Heart right ventricle (tissue), 16 donors: ENCODE results near the gene USP20. TPM values are rescaled to one million over a fixed set of nuclear protein-coding genes. Genes with fewer than 3 reads are reported as not detected.
A peak's percentile ranks its signal among the peaks of the same experiment; 100 is the strongest.

Experiments used
- ATAC-seq, 8 donors: fragments of 200-7000 bp; cut with Tn5 transposase; one replicate each; pipeline ENCODE4 v1.9.1; 2020; ENCODE audit warnings: mild to moderate bottlenecking in 8 of 8, moderate library complexity in 8 of 8, moderate number of reproducible peaks in 1 of 8
- DNase-seq, 2 donors: peaks; one replicate each; pipeline ENCODE4 v3.0.0-alpha.2; 2020
- H3K27ac ChIP-seq, 10 donors: fragments of 200-600 bp; sonication (generic) in 2 of 10; one replicate each; pipeline versions ENCODE4 v1.5.0 to v1.8.0; 2020 to 2022; ENCODE audit warnings: mild to moderate bottlenecking in 3 of 10
- H3K27me3 ChIP-seq, 7 donors: fragments of 200-600 bp; one replicate each; pipeline ENCODE4 v1.8.0; 2021 to 2022; ENCODE audit warnings: mild to moderate bottlenecking in 2 of 7
- H3K36me3 ChIP-seq, 9 donors: fragments of 200-600 bp; sonication (generic) in 1 of 9; one replicate each; pipeline versions ENCODE4 v1.5.0 to v1.8.0; 2020 to 2022; ENCODE audit warnings: mild to moderate bottlenecking in 2 of 9
- H3K4me1 ChIP-seq, 9 donors: fragments of 200-600 bp; sonication (generic) in 1 of 9; one replicate each; pipeline versions ENCODE4 v1.5.0 to v1.8.0; 2020 to 2022; ENCODE audit warnings: mild to moderate bottlenecking in 4 of 9
- H3K4me3 ChIP-seq, 10 donors: fragments of 200-600 bp; sonication (generic) in 2 of 10; one replicate each; pipeline versions ENCODE4 v1.5.0 to v1.8.0; 2020 to 2022; ENCODE audit warnings: mild to moderate bottlenecking in 7 of 10, moderate library complexity in 2 of 10
- H3K9me3 ChIP-seq, 11 donors: fragments of 200-600 bp in 10 of 11; sonication (generic) in 2 of 11; one replicate each; pipeline versions ENCODE4 v1.5.0 to v1.8.0; 2013 to 2022; ENCODE audit warnings: mild to moderate bottlenecking in 2 of 11, control low read depth in 1 of 11, moderate library complexity in 1 of 11
- CTCF ChIP-seq, 9 donors: fragments of 200-600 bp; sonication (generic) in 2 of 9; IDR thresholded peaks; one replicate each; pipeline versions ENCODE4 v1.5.0 to v1.8.0; 2021 to 2022; ENCODE audit warnings: antibody characterized with exemption in 9 of 9, mild to moderate bottlenecking in 5 of 9, moderate library complexity in 1 of 9
- WGBS, 2 donors: extraction: QIAGEN DNeasy Blood & Tissue Kit; methylation state at CpG; one replicate each; pipeline ENCODE4 v1.1.7; 2013; ENCODE audit warnings: inconsistent platforms in 1 of 2; 5-methylcytosine and 5-hydroxymethylcytosine counted together
- intact Hi-C, 10 donors: fragments of 100-400 bp; cut with DNase I; formaldehyde crosslinking; loops; one replicate each; pipeline versions ENCODE4 v1.11.1 to v1.14.2; 2022
- polyA plus RNA-seq, 2 donors: library from polyadenylated mRNA; stranded (reverse); fragments of 200-250 nt; gene quantifications; one replicate each; pipeline ENCODE4 v1.2.3, GENCODE V29; 2013
- total RNA-seq, 10 donors: library from RNA; stranded (reverse); fragmentation: NEBNext Ultra II Directional in 3 of 10; extraction: Animal tissue kit (Norgen Biotek cat#: 25700) in 3 of 10; gene quantifications; one replicate each; pipeline versions ENCODE4 v1.2.1 to v1.2.4, GENCODE V29; 2021 to 2023
- donor health status: Arrhythmogenic right ventricular cardiomyopathy.
- donor health status: ischemic (EF 13 %, LVEDD 7.1; RV severe dilation, severe dysfunction).
- donor health status: healthy with polysubstance abuse.
- donor health status: DM: no; HTN: yes; CAD: no.
- donor health status: DM: no; HTN: no; CAD: no.
- donor health status: ischemic (EF 25% LVEDD 6.9; RV normal size, moderate dysfunction).
- donor health status: ischemic (EF 25% LVEDD 5.7; RV mildly dilated, moderate dysfunction).
- donor health status: healthy.
- donor health status: DM: yes; HTN: yes; CAD: no.
- donor health status: Ischemic cardiomyopathy.
- donor health status: ischemic (EF 35%, LVEDD 5.7; RV mildly dilated, moderate dysfunction).
- donor health status: nonischemic (EF 11% LVEDD 7.7; RV severe dilation, severe dysfunction).
- donor health status: DM: yes; HTN: yes; CAD: no.
- donor health status: PGD.
- donor health status: ischemic (EF 29% LVEDD 5.4; RV normal size, mild dysfunction).
- donor health status: nonischemic (EF 23%, LVEDD 6.1; RV moderate dilation, normal function).

USP20 gene
- total and polyA plus RNA-seq, 12 donors = 10.9 to 16.8 (median 12.5) TPM

GRCh38 chr9:129806061-129806460 lies 29.2 kb upstream of the USP20 start:
- DNase-seq (no peak), ATAC-seq (no peak)
- Histone ChIP-seq H3K27ac (peak overlapping the region in 1 of 10 donors; percentile 69), H3K4me1 (peaks cover 6 to 27% (median 11%) of the 10 kb centered on the region in 9 donors), H3K36me3 (peaks cover 0 to 66% (median 6%) of the 10 kb centered on the region in 9 donors), H3K27me3 (no peaks in the 10 kb centered on the region), H3K9me3 (no peaks in the 10 kb centered on the region), H3K4me3 (no peak overlapping the region)
- intact Hi-C loops = no loop called here
- 70 to 77% methylated on average over 4 of the region's 4 CpGs for WGBS, 2 donors
- no peak for TF ChIP-seq CTCF (IDR thresholded peaks at IDR 0.05)

GRCh38 chr9:129809346-129809745 lies 25.9 kb upstream of the USP20 start:
- Histone ChIP-seq H3K4me1 (peaks cover 0 to 18% (median 2%) of the 10 kb centered on the region in 9 donors), H3K9me3 (no peaks in the 10 kb centered on the region), H3K4me3 (no peak overlapping the region), H3K27ac (no peak overlapping the region), H3K36me3 (peaks cover 0 to 98% (median 12%) of the 10 kb centered on the region in 9 donors), H3K27me3 (no peaks in the 10 kb centered on the region)
- no peak for ATAC-seq
- 73 to 81% methylated on average over 11 of the region's 11 CpGs for WGBS, 2 donors
- intact Hi-C loops = no loop called here
- no peak for TF ChIP-seq CTCF (IDR thresholded peaks at IDR 0.05)
- DNase-seq = no peak

- Histone ChIP-seq H3K27me3 (no peaks in the 10 kb centered on the region), H3K4me1 (peaks cover 0 to 14% (median 0%) of the 10 kb centered on the region in 9 donors), H3K9me3 (no peaks in the 10 kb centered on the region), H3K4me3 (no peak overlapping the region), H3K27ac (no peak overlapping the region), H3K36me3 (peaks cover 0 to 98% (median 13%) of the 10 kb centered on the region in 9 donors)
- no peak for ATAC-seq
- TF ChIP-seq CTCF (IDR thresholded peaks at IDR 0.05) = no peak
- no peak for DNase-seq
- 90 to 92% methylated on average over 11 of the region's 11 CpGs for WGBS, 2 donors
- intact Hi-C loops = no loop called here
Observed at GRCh38 chr9:129810116-129810515, 25.1 kb upstream of the USP20 start.

- TF ChIP-seq CTCF (IDR thresholded peaks at IDR 0.05) = no peak
- H3K27me3 ChIP-seq = no peaks in the 10 kb centered on the region
- intact Hi-C loops = no loop called here
- WGBS, 2 donors = 82 to 86% methylated on average over 6 of the region's 6 CpGs
- ATAC-seq (no peak), DNase-seq (no peak)
- H3K36me3 ChIP-seq = peaks cover 0 to 98% (median 19%) of the 10 kb centered on the region in 9 donors
- no peak overlapping the region for H3K27ac ChIP-seq
- no peak overlapping the region for H3K4me3 ChIP-seq
- no peaks in the 10 kb centered on the region for H3K9me3 ChIP-seq
- peaks cover 0 to 8% (median 0%) of the 10 kb centered on the region in 9 donors for H3K4me1 ChIP-seq
Observed at GRCh38 chr9:129810788-129811187, 24.5 kb upstream of the USP20 start.
